Body of pancreas (tissue), 4 donors: Measurements from ENCODE around the gene ARMCX6.

Source experiments
- POLR2A ChIP-seq, 3 donors: fragments of 450-650 bp; IDR thresholded peaks; one replicate each; pipeline ENCODE4 v1.6.1; 2016; ENCODE audit warnings: antibody characterized with exemption in 3 of 3, mild to moderate bottlenecking in 2 of 3
- TF ChIP-seq, protein P1 (sequence below), 7 experiments: fragments of 450-650 bp in 4 of 7; fragments of 200-600 bp in 3 of 7; sonication (generic) in 3 of 7; IDR thresholded peaks; one replicate each; pipeline ENCODE4 v1.5.1; 2016 to 2019; ENCODE audit warnings: antibody characterized with exemption in 7 of 7

DNA sequence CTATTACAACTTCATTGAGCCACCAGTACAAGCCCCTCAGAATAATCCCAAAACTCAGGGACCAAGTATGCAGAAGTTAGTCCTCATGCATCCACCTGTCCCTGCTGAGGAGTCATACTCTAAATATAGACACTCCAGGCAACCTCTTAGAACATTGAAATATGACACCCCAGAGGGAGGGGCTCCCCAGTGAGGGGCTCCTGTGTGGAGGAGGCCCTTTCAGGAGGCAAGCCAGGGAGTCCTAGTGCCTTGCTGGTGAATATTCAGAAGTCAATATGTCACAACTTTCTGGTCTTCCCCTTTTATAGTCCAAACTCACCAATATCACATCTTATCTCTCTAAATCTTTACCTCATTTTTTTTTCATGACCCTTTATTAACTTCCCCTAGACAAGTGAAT is 1.6 kb upstream of the ARMCX6 start:
- no peak for TF ChIP-seq POLR2A (IDR thresholded peaks at IDR 0.05)
- TF ChIP-seq, protein P1, sequence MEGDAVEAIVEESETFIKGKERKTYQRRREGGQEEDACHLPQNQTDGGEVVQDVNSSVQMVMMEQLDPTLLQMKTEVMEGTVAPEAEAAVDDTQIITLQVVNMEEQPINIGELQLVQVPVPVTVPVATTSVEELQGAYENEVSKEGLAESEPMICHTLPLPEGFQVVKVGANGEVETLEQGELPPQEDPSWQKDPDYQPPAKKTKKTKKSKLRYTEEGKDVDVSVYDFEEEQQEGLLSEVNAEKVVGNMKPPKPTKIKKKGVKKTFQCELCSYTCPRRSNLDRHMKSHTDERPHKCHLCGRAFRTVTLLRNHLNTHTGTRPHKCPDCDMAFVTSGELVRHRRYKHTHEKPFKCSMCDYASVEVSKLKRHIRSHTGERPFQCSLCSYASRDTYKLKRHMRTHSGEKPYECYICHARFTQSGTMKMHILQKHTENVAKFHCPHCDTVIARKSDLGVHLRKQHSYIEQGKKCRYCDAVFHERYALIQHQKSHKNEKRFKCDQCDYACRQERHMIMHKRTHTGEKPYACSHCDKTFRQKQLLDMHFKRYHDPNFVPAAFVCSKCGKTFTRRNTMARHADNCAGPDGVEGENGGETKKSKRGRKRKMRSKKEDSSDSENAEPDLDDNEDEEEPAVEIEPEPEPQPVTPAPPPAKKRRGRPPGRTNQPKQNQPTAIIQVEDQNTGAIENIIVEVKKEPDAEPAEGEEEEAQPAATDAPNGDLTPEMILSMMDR (IDR thresholded peaks at IDR 0.05), result no peak
